ENCODE results near the gene ASAP3.

Gene ASAP3

GRCh38 chr1:23502951-23503350 lies 19.0 kb upstream of the ASAP3 start:
- ATAC-seq = no peak
- TF ChIP-seq ISL1 (CRISPR knock-in tag; IDR thresholded peaks at IDR 0.05) = no peak
- no peak for TF ChIP-seq GLIS3 (CRISPR knock-in tag; IDR thresholded peaks at IDR 0.05)
- no peak for TF ChIP-seq BACH2 (CRISPR knock-in tag; IDR thresholded peaks at IDR 0.05; ENCODE audit: borderline replicate concordance)
- TF ChIP-seq ZFP3 (CRISPR knock-in tag; IDR thresholded peaks at IDR 0.05) = no peak
- no peak for TF ChIP-seq ZFP30 (CRISPR knock-in tag; IDR thresholded peaks at IDR 0.05)
- no peak for TF ChIP-seq TSHZ2 (CRISPR knock-in tag; IDR thresholded peaks at IDR 0.05)
- TF ChIP-seq PPARA (CRISPR knock-in tag; IDR thresholded peaks at IDR 0.05; ENCODE audit: borderline replicate concordance) = no peak

- no peak for ATAC-seq
- TF ChIP-seq ISL1 (CRISPR knock-in tag; IDR thresholded peaks at IDR 0.05) (no peak), ZNF565 (CRISPR knock-in tag; conservative IDR thresholded peaks at IDR 0.05; ENCODE audit: low read depth) (no peak), CREB5 (CRISPR knock-in tag; IDR thresholded peaks at IDR 0.05; ENCODE audit: low read depth) (no peak), ZFP3 (CRISPR knock-in tag; IDR thresholded peaks at IDR 0.05) (no peak), CSDC2 (CRISPR knock-in tag; IDR thresholded peaks at IDR 0.05) (no peak), PATZ1 (CRISPR knock-in tag; IDR thresholded peaks at IDR 0.05; ENCODE audit: borderline replicate concordance) (no peak), BACH2 (CRISPR knock-in tag; IDR thresholded peaks at IDR 0.05; ENCODE audit: borderline replicate concordance) (no peak), TOX (CRISPR knock-in tag; IDR thresholded peaks at IDR 0.05; ENCODE audit: borderline replicate concordance) (no peak), ESRRG (CRISPR knock-in tag; IDR thresholded peaks at IDR 0.05) (no peak), ZC3H10 (CRISPR knock-in tag; IDR thresholded peaks at IDR 0.05) (no peak), ZNF8 (CRISPR knock-in tag; IDR thresholded peaks at IDR 0.05) (no peak), RARB (CRISPR knock-in tag; IDR thresholded peaks at IDR 0.05) (no peak), SNAI2 (CRISPR knock-in tag; IDR thresholded peaks at IDR 0.05) (no peak), ZNF70 (CRISPR knock-in tag; IDR thresholded peaks at IDR 0.05) (no peak), TSHZ2 (CRISPR knock-in tag; IDR thresholded peaks at IDR 0.05) (no peak), POU6F1 (CRISPR knock-in tag; IDR thresholded peaks at IDR 0.05; ENCODE audit: borderline replicate concordance, low read depth) (no peak)
Measured at GRCh38 chr1:23500466-23500865, 16.5 kb upstream of the ASAP3 start.

GRCh38 chr1:23497777-23498439 lies 13.9 kb upstream of the ASAP3 start:
- ATAC-seq = no peak
- no peak for TF ChIP-seq ARNTL (CRISPR knock-in tag; IDR thresholded peaks at IDR 0.05; ENCODE audit: borderline replicate concordance, low read depth)
- TF ChIP-seq ZNF565 (CRISPR knock-in tag; conservative IDR thresholded peaks at IDR 0.05; ENCODE audit: low read depth) = no peak
- no peak for TF ChIP-seq PPARA (CRISPR knock-in tag; IDR thresholded peaks at IDR 0.05; ENCODE audit: borderline replicate concordance)
- no peak for TF ChIP-seq TSHZ2 (CRISPR knock-in tag; IDR thresholded peaks at IDR 0.05)
- no peak for TF ChIP-seq ISL1 (CRISPR knock-in tag; IDR thresholded peaks at IDR 0.05)
- TF ChIP-seq ZNF8 (CRISPR knock-in tag; IDR thresholded peaks at IDR 0.05) = no peak
- no peak for TF ChIP-seq SNAI2 (CRISPR knock-in tag; IDR thresholded peaks at IDR 0.05)
- TF ChIP-seq ZFP30 (CRISPR knock-in tag; IDR thresholded peaks at IDR 0.05) = no peak
- TF ChIP-seq POU6F1 (CRISPR knock-in tag; IDR thresholded peaks at IDR 0.05; ENCODE audit: borderline replicate concordance, low read depth) = no peak
- TF ChIP-seq ZFP3 (CRISPR knock-in tag; IDR thresholded peaks at IDR 0.05) = no peak
- TF ChIP-seq ZC3H10 (CRISPR knock-in tag; IDR thresholded peaks at IDR 0.05) = no peak
